GM19351 (cell line): ENCODE results near the gene SWT1.

Source experiments
- ATAC-seq: cut with Tn5 transposase; IDR thresholded peaks from one replicate; pipeline ENCODE4 v1.9.1; 2021; ENCODE audit warnings: mild to moderate bottlenecking, moderate library complexity; ENCODE audit not compliant: unreplicated experiment

SWT1 gene

DNA sequence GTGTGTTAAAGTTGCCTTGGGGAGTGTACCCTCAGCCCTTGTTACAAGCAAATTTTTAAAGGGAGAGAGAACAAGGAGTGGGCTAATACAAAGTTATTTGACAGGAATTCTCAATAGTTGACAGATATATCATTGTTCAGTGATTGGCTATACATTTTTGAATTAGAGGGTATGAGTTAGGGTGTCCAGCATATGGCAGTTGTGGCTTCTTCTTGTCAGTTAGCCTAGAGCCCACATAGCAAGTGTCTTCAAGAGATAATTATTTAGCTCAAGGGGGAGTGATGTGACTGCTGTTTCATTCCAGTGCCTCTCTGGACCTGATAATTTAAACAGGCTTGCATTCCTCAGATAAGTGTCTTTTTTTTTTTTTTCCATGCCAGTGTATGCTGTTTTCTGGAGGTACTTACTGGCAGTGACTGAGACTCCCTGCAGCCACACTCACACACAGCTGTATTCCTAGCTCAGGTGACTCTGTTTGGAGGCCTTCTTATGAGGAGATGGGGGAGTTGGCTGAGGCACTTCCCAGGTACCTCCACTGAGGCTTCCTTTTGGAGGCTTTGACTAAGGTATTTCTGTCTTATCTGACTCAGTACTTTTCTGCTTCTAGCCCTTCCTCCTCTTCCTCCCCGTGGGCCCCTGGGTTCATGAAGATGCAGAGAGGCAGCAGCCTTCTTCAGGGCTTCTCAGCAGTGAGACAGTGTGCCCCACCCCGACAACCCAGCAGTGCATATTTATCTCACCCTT lies 127.7 kb downstream of the SWT1 start:
- no peak for ATAC-seq

DNA sequence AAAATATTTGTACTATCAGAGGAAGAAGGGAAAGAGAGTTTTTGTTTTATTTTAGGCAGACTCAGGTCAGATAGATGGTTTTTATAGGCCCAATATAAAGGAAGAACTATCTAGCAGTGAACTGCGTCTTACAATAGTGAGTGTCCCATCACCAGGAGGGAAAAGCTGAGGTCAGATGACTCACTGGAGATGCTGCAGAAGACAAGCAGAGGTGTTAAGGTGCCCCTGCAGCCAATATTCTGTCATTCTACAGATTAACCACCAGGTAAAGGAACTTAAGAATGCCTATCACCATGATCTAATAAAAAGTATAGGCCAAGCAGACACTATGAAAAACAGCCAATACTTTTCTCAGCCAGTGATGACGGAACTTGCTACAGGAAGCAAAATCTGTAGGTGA lies 130.5 kb downstream of the SWT1 start:
- no peak for ATAC-seq

DNA sequence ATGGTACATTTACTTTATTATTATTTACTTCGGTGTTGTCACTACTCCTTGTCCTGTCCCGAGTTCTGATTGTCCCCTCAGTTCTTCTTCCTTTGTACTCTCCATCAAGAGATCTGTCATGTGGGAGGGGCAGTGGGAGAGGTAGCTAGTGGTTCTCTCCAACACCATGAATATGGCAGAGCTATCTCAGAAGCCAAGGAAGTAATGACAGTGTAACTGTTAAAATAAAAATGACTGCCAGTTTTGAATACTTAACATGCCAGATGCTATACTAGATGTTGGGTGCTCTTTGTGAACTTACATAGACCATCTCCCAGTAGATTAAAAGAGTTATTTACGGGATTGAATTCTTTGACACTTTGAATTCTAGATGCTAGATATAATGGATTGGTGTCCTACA lies 131.5 kb downstream of the SWT1 start:
- ATAC-seq: no peak

DNA sequence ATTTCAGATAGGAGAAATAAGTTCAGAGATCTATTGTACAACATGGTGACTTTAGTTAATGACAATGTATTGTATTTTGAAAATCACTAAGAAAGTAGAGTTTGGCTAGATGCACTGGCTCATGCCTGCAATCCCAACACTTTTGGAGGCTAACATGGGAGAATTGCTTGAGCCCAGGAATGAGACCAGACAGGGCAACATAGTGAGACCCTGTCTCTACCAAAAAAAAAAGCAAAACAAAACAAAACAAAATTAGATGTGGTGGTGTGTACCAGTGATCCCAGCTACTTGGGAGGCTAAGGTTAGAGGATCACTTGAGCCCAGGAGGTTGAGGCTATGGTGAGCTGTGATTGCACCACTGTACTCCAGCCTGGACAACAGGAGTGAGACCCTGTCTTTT lies 132.9 kb downstream of the SWT1 start:
- no peak for ATAC-seq

DNA sequence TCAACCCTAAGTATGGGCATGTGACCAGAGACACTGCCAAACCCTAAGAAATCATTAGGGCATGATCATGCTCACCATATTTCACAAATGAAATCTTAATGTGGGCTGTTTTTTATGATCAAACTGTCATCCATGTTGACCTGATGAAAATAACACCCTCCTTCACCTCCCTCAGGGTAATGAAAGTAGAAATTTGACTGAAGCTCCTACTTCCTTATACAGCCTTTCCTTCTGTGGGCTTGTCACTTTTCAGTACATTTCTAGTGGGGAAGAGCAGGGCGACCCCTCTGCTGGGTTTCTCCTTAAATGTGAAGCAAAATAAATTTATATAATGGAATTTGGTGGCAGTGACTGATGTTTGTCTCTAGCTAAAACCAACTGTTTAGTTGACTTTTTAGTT lies 134.2 kb downstream of the SWT1 start:
- peak; percentile 54 for ATAC-seq

DNA sequence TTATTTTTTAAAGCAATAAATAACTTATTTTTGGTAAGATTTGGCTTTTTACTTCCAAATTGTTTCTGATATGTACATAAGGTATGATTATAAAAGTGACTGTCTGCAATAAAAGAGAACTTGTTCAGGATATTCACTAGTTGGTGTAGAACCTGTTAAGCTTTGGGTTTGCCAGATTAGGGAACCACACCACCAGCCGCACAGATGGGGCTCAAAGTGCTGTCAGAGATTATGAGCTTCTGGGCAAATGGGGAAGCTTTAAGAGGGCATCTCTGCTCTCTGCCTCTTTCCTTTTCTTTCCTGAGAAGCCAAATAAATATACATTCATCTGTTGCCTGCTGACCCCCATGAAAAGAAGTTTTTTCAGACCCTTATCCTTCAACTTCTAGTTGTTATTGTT lies 134.7 kb downstream of the SWT1 start:
- ATAC-seq: no peak

DNA sequence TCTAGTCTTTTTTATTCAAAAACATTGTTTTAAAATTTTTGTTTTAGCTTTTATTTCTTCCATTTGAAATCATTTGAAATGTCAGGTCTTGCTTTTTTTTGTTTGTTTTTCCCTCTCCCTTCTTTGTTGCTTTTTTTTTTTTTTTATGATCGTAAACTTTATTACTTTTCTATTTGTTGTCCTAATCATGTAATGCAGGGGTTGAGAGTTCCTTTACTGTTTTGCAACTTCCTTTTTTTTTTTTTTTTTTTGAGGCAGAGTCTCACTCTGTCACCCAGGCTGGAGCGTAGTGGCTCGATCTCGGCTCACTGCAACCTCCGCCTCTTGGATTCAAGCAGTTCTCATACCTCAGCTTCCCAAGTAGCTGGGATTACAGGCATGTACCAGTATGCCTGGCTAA lies 135.3 kb downstream of the SWT1 start:
- ATAC-seq: no peak

DNA sequence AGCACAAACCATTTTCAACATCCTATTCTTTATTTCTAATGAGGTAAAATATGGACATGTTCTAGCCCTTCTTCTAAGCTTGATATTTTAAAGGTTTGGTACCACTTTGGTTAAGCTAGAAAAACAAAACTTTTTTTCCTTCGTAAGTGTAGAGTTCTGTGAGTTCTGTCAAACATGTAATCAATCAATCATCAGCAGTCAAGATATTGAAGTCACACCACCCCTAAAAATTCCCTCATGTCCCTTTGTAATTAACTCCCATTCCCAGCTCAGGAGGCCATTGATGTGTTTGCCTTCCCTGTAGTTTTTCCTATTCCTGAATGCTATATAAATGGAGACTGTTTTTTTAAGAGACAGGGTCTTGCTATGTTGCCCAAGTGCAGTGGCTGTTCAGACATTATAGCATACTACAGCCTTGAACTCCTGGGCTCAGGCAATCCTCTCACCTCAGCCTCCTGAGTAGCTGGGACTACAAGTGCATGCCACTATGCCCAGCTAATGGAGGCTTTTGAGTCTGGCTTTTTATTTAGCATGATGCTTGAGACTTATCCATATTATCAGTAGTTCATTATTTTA lies 137.1 kb downstream of the SWT1 start:
- ATAC-seq: no peak

DNA sequence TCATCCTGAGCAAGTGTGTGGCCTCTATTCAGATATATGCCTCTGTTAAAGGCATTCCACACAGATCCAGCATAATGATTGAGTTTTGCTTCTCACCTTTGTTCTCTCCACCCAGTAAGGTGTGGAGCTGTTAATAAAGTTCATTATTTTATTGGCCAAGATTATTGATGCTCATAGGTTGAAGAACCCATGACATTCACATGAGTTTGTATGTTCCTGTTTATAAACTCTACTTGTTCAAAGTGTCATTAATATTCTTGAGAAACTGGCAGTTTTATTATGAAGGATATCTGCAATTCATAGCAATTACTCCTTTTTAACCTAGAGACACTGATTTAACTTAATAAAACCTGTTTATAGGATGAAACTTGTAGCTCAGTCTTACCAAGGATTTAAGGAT lies 138.1 kb downstream of the SWT1 start:
- no peak for ATAC-seq

DNA sequence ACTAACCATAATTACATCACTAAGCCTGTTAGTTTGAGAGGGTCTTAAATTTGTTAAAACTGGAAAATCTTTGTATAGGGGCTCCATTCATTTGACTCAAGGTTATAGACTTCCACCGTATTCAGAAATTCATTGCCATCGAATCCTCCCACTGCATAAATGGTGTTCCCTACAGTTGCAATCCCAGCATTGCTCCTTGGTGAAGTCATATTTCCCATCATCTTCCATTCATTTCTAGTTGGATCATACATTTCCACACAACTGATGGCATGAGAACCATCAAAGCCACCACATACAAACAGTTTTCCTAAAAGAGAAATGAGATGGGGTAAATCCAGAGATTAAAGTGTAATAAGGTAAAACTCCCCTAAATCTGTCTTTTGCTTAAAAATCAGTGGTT lies 141.0 kb downstream of the SWT1 start:
- no peak for ATAC-seq

DNA sequence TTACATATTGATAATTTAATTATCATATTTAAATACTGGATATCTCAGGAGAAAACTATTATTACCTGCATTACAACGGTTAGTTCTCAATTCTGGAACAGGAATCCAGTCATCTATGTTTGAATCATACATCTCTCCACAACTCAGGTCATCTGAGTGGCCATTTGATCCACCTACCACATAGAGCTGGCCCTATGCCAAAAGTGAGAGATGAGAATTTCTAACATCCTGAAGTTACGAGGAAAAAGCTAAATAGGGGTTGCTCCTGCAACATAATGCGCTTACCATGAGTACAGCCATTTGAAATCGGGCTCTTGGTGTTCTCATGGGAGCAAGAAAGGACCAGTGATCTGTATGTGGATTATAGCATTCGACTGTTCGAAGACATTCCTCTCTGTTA lies 143.2 kb downstream of the SWT1 start:
- no peak for ATAC-seq

DNA sequence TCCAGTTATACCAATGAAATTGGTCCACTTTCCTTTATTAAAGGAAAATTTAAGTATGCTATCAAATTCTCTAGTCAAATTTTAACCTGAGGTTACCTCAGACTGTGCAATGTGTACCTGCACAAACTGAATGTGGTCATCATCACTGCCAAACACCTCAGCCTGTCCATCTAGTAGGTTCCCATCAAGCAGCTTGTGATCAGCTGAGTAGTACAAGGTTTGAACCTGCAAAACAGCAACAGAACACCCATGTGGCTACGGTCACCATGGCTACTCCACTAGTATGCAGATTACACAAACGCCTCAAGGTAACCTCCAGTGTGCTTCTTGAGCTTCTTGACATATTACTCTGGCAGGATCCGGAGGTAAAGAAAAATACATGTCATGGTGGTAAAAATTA lies 148.5 kb downstream of the SWT1 start:
- no peak for ATAC-seq

DNA sequence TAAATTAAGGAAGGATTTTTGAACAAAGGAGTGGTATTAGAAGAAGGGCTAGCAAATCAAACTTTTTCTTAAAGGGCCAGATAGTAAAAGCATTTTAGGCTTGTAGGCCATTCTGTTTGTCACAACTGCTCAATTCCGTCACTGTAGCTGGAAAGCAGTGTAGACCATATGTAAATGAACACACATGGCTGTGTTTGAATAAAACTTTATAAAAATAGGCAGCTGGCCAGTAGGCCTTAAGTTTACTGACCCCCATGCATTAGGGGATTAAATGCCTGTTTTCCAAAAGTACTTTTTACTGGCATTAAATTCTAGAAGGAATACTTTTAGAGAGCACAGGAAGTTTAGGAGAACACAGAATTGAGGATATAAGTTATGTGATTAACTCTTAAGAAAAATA lies 151.2 kb downstream of the SWT1 start:
- no peak for ATAC-seq

DNA sequence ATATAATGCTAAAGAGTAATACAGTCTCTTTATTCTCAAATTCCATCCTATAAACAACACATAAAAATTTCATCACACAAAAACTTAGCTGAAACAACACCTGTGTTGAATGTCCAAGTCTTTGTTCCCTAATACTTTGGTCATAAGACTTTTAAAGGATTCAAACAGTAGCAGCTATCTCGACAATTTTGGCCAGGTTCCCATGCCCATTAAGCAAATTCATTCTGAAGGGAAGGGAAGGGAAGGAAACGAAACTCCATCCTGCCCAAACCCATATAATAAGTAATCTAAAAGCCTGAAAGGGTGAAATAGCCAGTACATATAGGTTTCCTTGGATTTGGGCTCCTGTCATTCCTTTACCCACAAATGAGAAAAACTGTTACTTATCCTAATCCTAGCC lies 152.6 kb downstream of the SWT1 start:
- no peak for ATAC-seq

DNA sequence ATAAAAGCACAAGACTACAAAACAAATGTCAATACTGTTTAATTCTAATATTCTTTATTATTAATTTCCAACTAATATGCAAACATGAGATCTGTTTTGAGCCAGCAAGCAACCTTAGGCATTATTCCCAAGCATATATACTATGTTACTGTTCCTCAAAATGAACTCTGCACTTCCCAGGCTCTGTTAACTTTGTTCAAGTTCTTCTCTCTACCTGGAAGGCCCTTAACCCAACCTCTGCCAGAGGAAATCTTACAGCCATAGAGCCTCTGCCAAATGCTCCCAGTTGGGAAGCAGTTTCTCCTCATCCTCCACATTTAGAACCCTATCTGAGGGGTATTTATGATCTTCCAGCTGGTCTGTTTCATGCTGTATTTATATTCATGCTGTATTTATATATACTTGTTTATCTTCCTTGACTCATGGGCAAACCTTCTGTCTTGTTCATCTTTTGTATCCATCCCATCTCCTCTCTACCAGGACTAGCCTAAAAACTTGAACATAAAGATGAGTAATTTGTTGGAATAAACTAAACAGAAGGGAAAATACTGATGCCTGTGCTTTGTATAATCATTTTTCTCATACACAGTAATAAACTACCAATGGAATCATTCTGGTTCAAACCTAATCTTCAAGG lies 154.7 kb downstream of the SWT1 start:
- no peak for ATAC-seq

DNA sequence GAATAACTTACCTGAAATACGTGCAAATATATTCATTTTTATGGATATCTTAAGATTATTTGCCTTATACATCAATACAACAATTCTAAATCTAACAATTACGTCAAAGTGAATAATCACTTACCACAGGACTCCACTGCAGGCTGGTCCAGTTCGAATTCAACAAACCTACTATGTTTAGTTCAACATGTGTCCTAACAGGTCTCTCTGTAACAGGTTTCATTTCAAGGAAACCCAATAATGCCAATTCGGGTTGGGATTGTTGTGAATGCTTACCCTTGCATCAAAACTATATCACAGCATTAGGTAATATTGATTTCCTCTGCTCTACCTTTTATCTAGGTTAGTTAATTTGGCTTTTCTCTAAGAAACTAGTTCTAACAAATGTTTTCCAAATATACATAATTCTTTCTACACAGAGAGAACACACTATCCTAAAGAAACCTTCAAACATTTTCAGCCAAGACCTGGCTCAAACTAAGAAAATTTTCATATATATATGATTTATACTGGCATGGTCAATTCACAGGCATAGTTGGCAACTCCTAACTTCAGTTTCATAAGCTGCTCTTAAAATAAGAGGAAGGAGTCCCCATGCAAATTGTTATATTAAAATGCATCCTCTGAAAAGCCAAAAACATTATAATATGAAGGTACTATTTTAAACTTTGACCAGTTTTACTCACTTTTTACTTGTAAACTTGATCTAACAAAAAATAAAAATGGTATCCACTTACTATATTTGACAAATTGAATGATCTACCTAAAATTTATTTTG lies 155.6 kb downstream of the SWT1 start:
- ATAC-seq: no peak

DNA sequence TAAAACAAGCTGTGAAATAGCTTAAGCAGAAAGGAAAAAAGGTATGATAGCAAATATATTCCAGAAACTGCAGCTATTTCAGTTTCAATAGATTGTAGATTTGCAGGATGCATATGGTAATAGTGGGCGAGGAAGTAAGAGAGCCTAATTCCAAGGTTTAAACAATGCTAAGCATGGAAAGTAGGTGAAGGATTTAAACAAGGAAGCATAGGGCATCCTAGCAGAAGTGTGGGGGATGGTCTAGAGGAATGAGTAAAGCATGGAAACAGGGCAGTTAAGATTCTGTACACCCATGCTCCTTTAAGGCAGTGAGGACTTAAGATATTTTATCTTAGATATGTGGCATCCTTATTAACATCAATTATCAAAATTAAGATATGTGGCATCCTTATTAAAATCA lies 157.4 kb downstream of the SWT1 start:
- no peak for ATAC-seq

DNA sequence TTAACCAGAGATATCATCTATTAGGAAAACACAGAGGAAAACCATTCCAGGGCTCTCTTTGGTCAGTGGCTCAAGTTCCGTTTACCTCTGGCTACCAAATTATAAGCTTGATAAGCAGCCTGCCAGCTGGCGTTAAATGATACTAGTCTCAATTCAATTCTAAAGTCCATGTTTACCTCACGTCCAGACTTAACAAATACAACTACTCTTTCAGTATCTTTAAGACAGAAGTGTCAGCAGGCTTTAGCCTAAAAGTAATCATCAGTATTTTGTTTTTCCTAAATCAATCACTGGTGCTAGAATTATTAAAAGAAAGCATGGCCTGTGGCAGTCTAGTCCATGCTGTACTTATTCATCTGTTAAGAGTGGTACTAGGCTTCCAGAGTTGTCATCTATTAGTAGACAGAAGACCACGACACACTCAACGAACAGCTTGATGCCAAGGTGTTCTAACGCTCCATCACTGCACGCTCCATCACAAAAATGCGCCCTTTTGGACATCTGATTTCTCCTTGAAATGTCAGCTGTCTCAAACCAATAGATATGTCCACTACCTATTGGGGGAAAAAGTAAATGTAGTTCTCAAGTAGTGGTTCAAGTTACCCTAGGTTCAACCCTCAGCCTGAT lies 158.6 kb downstream of the SWT1 start:
- ATAC-seq: peak; percentile 1

DNA sequence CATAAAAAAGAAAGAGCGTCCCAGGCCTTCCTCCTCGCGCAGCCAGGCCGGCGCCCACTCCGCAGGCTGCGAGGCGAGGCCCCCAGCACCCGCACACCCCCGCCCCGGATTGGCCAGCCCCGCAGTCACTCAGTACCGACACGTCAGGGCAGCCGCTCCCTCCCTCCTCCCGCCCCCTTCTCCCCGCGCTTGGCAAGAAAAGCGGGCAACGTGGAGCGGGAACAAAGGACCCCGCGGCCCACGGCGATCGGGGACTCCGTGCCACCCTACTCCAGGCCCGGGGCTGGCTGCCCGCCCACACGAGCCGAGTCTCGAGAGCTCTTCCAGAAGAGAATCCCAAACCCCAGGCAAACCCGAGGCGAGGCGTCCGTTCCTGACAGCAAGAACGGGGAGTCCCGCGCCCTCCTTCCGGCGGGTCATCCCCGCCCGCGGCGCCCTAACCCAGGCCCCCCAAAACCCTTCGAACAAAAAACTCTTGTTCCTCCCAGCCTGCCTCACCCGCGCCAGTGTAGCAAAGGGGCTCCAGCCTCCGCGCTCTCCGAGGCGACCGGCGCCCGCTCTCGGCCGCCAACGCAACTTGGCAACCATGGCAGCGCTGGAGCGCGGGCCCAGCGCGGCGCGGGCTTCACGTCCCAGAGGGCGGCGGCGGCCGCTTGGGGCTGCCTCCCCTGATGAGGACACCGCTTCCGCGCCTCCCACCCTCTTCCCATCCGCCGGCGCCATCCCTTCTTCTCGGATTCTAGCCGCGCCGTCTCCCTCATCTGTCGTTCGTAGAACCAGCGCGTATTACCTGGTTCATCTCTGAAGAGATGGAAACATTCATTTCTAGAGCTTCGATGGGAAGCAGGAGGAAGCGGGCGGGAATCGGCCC lies 159.4 kb downstream of the SWT1 start:
- ATAC-seq: peak; percentile 50
